A549 (cell line): ENCODE results near the gene OGFOD1. TPM values are rescaled to one million over a fixed set of nuclear protein-coding genes. Genes with fewer than 3 reads are reported as not detected.

ENCODE experiments used
- ATAC-seq, 2 experiments: fragments of 200-7000 bp in 1 of 2; fragments of >200 bp in 1 of 2; cut with Nextera tagmentation in 1 of 2; cut with Tn5 transposase in 1 of 2; 3 replicates each; pipeline versions ENCODE4 v1.8.0 to v1.9.1; 2018 to 2020; ENCODE audit warnings: mild to moderate bottlenecking in 1 of 2, moderate library complexity in 1 of 2
- CTCF ChIA-PET: fragments of 300-600 bp; sonication (Branson Sonifier 250); formaldehyde crosslinking; extraction: SDS; loops from one replicate; lab custom pipeline; 2021; ENCODE audit warnings: antibody characterized with exemption, inconsistent platforms; lab: Yijun Ruan, JAX
- POLR2A ChIA-PET: fragments of 350-600 bp; formaldehyde crosslinking; extraction: SDS; loops from one replicate; lab custom pipeline; 2021; ENCODE audit warnings: antibody characterized with exemption, inconsistent platforms; lab: Yijun Ruan, JAX
- DNase-seq, 2 experiments: peaks; one replicate each; pipeline versions ENCODE4 v3.0.0 to v3.0.0-alpha.2; 2011 to 2016; ENCODE audit warnings: low read depth in 1 of 2, low spot score in 1 of 2
- FAIRE-seq: peaks from 2 replicates; lab custom pipeline; 2011; peaks lifted over from hg19 to GRCh38; lab: Jason Lieb, UNC
- H3K27ac ChIP-seq, 2 experiments: fragments of >200 bp; sonication (Bioruptor Twin); formaldehyde crosslinking; 3 replicates each; pipeline ENCODE4 v1.5.1; 2016 to 2017
- H3K4me1 ChIP-seq: fragments of >200 bp; sonication (Bioruptor Twin); formaldehyde crosslinking; 3 replicates; pipeline ENCODE4 v1.6.1; 2016
- H3K4me2 ChIP-seq: fragments of >200 bp; sonication (Bioruptor Twin); formaldehyde crosslinking; 3 replicates; pipeline ENCODE4 v1.6.1; 2016
- H3K4me3 ChIP-seq: fragments of >200 bp; sonication (Bioruptor Twin); formaldehyde crosslinking; 3 replicates; pipeline ENCODE4 v1.5.1; 2016
- H3K9me3 ChIP-seq: fragments of >200 bp; sonication (Bioruptor Twin); formaldehyde crosslinking; 3 replicates; pipeline ENCODE4 v1.6.1; 2016
- BHLHE40 ChIP-seq: IDR thresholded peaks from 2 replicates; pipeline ENCODE4 v1.6.1; 2012; ENCODE audit warnings: low read depth, low read length, inconsistent platforms
- CBX8 ChIP-seq: fragments of 200-600 bp; sonication (generic); IDR thresholded peaks from 2 replicates; pipeline ENCODE4 v1.6.1; 2016
- CHD2 ChIP-seq: fragments of 150-350 bp; IDR thresholded peaks from 2 replicates; pipeline ENCODE4 v1.6.1; 2014; ENCODE audit warnings: low read length; ENCODE audit not compliant: partially characterized antibody
- EHF ChIP-seq: fragments of 250-450 bp; sonication (Bioruptor Pico); IDR thresholded peaks from 2 replicates; pipeline ENCODE4 v1.5.0; 2020; ENCODE audit warnings: mild to moderate bottlenecking
- ESRRA ChIP-seq: fragments of 150-350 bp; IDR thresholded peaks from 2 replicates; pipeline ENCODE4 v1.6.1; 2014; ENCODE audit warnings: mild to moderate bottlenecking, low read length, borderline replicate concordance
- HEYL ChIP-seq: fragments of 250-450 bp; sonication (Bioruptor Pico); IDR thresholded peaks from 2 replicates; pipeline ENCODE4 v1.8.0; 2021; ENCODE audit warnings: mild to moderate bottlenecking, moderate library complexity
- KDM1A ChIP-seq: fragments of 200-600 bp; sonication (generic); IDR thresholded peaks from 2 replicates; pipeline ENCODE4 v1.6.1; 2016; ENCODE audit warnings: low read depth, mild to moderate bottlenecking
- MYC ChIP-seq: IDR thresholded peaks from 2 replicates; pipeline ENCODE4 v1.6.1; 2012; ENCODE audit warnings: mild to moderate bottlenecking, inconsistent platforms, low read length, improper control_type of control experiment, borderline replicate concordance
- RNF2 ChIP-seq: fragments of 200-600 bp; sonication (generic); IDR thresholded peaks from 2 replicates; pipeline ENCODE4 v1.6.1; 2016; ENCODE audit warnings: low read depth, mild to moderate bottlenecking, antibody characterized with exemption, moderate library complexity, borderline replicate concordance
- SREBF2 ChIP-seq: fragments of 450-650 bp; IDR thresholded peaks from 2 replicates; pipeline ENCODE4 v1.6.1; 2014; ENCODE audit warnings: mild to moderate bottlenecking, moderate library complexity
- ZSCAN20 ChIP-seq: fragments of 250-450 bp; sonication (Bioruptor Pico); IDR thresholded peaks from 2 replicates; pipeline ENCODE4 v1.8.0; 2022; ENCODE audit warnings: mild to moderate bottlenecking, moderate library complexity
- WGBS: methylation state at CpG from one replicate; pipeline ENCODE4 v1.1.6; 2017; ENCODE audit errors: missing lambda C conversion rate; 5-methylcytosine and 5-hydroxymethylcytosine counted together
- polyA plus RNA-seq, 4 experiments: library from polyadenylated mRNA; depleted of rRNA in 3 of 4; stranded (reverse); fragments of >200 nt; fragmentation: RNase III in 1 of 4; extraction: RNeasy Plus Mini Kit Qiagen cat#74134 plus additional on column Dnase treatment in 1 of 4; gene quantifications; 2 replicates in 3 of 4; 3 replicates in 1 of 4; pipeline ENCODE4 v1.2.3, GENCODE V29; 2011 to 2017
- TF ChIP-seq, protein P1 (sequence below): IDR thresholded peaks from 2 replicates; pipeline ENCODE4 v1.6.1; 2012
- TF ChIP-seq, protein P2 (sequence below): fragments of >200 bp; sonication (Bioruptor Twin); formaldehyde crosslinking; IDR thresholded peaks from 3 replicates; pipeline ENCODE4 v1.5.1; 2016
- TF ChIP-seq, protein P3 (sequence below): fragments of 200-600 bp; sonication (generic); IDR thresholded peaks from 2 replicates; pipeline ENCODE4 v1.6.1; 2016; ENCODE audit warnings: antibody characterized with exemption, mild to moderate bottlenecking, moderate library complexity
- TF ChIP-seq, protein P4 (sequence below): fragments of >200 bp; sonication (Bioruptor Twin); formaldehyde crosslinking; IDR thresholded peaks from 3 replicates; pipeline ENCODE4 v1.6.1; 2016
- TF ChIP-seq, protein P5 (sequence below): fragments of 250-450 bp; sonication (Bioruptor Pico); IDR thresholded peaks from 2 replicates; pipeline ENCODE4 v1.5.0; 2021; ENCODE audit warnings: mild to moderate bottlenecking, moderate library complexity, borderline replicate concordance

Gene OGFOD1
- polyA plus RNA-seq, 2 of the 4 experiments (the other 2 are of a cell fraction): 71.6 to 94.1 TPM

DNA sequence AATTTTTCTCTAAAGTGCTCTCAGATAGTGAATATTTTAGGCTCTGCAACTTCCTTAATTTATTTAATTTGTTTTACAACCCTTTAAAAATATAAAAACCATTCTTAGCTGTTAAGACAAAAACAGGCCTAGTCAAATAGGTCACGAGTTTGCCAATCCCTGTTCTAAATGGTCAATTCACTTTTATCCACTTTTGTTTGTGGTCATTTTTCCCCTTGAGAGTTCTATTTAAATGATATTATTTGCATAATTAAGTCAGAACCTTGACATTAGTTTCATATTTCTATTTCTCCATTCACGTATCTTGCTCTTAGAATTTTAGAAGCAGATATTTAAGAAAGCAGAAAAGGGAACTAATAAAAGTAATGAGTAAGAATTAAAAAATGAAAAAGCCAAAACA is 30.0 kb upstream of the OGFOD1 start:
- ChIA-PET CTCF (no interaction called here), POLR2A (interaction anchor here (0.6 kb wide), 1 partner anchor 159 kb away, joined by 3 read pairs; no protein-coding TSS in a partner anchor)
- Histone ChIP-seq H3K9me3 (no peaks in the 10 kb centered on the region), H3K4me3 (no peak overlapping the region), H3K4me2 (no peak overlapping the region), H3K4me1 (peaks cover 35% of the 10 kb centered on the region), H3K27ac (no peak overlapping the region)
- 88% methylated on average over 2 of the region's 2 CpGs for WGBS
- FAIRE-seq (no peak), ATAC-seq (no peak), DNase-seq (no peak)
- TF ChIP-seq EHF (CRISPR knock-in tag) (no peak), BHLHE40 (no peak), KDM1A (no peak), SREBF2 (no peak), RNF2 (no peak), CBX8 (no peak), ESRRA (no peak), MYC (no peak)
- TF ChIP-seq, protein P1, sequence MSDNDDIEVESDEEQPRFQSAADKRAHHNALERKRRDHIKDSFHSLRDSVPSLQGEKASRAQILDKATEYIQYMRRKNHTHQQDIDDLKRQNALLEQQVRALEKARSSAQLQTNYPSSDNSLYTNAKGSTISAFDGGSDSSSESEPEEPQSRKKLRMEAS: no peak
- TF ChIP-seq, protein P2, sequence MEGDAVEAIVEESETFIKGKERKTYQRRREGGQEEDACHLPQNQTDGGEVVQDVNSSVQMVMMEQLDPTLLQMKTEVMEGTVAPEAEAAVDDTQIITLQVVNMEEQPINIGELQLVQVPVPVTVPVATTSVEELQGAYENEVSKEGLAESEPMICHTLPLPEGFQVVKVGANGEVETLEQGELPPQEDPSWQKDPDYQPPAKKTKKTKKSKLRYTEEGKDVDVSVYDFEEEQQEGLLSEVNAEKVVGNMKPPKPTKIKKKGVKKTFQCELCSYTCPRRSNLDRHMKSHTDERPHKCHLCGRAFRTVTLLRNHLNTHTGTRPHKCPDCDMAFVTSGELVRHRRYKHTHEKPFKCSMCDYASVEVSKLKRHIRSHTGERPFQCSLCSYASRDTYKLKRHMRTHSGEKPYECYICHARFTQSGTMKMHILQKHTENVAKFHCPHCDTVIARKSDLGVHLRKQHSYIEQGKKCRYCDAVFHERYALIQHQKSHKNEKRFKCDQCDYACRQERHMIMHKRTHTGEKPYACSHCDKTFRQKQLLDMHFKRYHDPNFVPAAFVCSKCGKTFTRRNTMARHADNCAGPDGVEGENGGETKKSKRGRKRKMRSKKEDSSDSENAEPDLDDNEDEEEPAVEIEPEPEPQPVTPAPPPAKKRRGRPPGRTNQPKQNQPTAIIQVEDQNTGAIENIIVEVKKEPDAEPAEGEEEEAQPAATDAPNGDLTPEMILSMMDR: no peak
- TF ChIP-seq, protein P3, sequence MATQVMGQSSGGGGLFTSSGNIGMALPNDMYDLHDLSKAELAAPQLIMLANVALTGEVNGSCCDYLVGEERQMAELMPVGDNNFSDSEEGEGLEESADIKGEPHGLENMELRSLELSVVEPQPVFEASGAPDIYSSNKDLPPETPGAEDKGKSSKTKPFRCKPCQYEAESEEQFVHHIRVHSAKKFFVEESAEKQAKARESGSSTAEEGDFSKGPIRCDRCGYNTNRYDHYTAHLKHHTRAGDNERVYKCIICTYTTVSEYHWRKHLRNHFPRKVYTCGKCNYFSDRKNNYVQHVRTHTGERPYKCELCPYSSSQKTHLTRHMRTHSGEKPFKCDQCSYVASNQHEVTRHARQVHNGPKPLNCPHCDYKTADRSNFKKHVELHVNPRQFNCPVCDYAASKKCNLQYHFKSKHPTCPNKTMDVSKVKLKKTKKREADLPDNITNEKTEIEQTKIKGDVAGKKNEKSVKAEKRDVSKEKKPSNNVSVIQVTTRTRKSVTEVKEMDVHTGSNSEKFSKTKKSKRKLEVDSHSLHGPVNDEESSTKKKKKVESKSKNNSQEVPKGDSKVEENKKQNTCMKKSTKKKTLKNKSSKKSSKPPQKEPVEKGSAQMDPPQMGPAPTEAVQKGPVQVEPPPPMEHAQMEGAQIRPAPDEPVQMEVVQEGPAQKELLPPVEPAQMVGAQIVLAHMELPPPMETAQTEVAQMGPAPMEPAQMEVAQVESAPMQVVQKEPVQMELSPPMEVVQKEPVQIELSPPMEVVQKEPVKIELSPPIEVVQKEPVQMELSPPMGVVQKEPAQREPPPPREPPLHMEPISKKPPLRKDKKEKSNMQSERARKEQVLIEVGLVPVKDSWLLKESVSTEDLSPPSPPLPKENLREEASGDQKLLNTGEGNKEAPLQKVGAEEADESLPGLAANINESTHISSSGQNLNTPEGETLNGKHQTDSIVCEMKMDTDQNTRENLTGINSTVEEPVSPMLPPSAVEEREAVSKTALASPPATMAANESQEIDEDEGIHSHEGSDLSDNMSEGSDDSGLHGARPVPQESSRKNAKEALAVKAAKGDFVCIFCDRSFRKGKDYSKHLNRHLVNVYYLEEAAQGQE: no peak
- TF ChIP-seq, protein P4, sequence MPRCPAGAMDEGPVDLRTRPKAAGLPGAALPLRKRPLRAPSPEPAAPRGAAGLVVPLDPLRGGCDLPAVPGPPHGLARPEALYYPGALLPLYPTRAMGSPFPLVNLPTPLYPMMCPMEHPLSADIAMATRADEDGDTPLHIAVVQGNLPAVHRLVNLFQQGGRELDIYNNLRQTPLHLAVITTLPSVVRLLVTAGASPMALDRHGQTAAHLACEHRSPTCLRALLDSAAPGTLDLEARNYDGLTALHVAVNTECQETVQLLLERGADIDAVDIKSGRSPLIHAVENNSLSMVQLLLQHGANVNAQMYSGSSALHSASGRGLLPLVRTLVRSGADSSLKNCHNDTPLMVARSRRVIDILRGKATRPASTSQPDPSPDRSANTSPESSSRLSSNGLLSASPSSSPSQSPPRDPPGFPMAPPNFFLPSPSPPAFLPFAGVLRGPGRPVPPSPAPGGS: no peak
- TF ChIP-seq, protein P5, sequence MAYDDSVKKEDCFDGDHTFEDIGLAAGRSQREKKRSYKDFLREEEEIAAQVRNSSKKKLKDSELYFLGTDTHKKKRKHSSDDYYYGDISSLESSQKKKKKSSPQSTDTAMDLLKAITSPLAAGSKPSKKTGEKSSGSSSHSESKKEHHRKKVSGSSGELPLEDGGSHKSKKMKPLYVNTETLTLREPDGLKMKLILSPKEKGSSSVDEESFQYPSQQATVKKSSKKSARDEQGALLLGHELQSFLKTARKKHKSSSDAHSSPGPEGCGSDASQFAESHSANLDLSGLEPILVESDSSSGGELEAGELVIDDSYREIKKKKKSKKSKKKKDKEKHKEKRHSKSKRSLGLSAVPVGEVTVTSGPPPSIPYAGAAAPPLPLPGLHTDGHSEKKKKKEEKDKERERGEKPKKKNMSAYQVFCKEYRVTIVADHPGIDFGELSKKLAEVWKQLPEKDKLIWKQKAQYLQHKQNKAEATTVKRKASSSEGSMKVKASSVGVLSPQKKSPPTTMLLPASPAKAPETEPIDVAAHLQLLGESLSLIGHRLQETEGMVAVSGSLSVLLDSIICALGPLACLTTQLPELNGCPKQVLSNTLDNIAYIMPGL (CRISPR knock-in tag): no peak

DNA sequence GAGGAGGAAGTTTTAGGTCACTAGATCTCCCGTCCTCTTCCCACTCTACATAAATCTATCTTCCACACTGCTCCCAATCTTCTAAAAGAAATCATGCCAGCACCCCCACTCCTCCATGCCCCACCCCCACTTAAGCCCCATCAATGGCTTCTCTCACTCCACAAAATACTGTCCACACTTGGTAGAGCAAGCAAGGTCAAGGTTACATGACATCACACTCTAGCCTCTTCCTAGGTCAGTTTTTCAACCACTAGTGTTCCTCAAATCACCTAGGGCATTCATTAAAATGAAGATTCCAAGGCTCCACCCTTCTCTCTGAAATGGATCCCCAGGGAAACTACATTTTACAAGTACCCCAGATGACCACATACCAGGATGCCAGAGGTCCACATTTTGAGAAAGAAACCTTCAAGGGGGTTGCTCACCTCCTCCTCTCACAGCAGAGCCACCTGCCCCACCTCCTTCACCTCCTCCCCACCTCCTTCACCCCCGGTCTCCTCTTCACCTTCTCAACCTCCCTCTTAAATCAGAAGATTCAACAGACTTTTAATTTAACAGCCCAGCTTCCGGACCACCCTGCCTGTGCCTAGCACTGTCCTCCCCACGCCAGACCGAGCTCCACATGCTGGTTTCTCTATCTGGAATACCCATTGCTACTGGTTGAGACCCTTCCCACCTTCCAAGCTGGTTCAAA is 29.2 kb upstream of the OGFOD1 start:
- Histone ChIP-seq H3K4me3 (no peak overlapping the region), H3K4me2 (peak overlapping the region; percentile 82; the same call in 2 of the 3 replicates), H3K27ac (no peak overlapping the region), H3K4me1 (peaks cover 42% of the 10 kb centered on the region), H3K9me3 (no peaks in the 10 kb centered on the region)
- no peak for FAIRE-seq
- ChIA-PET POLR2A (no interaction called here), CTCF (no interaction called here)
- TF ChIP-seq MYC (no peak), HEYL (no peak), CHD2 (no peak), ZSCAN20 (no peak)
- 86% methylated on average over 5 of the region's 5 CpGs for WGBS
- ATAC-seq: no peak
- DNase-seq: no peak
